CD4-positive, alpha-beta T cell (primary cell): ENCODE measurements around the gene XIST. TPM values are rescaled to one million over a fixed set of nuclear protein-coding genes. Genes with fewer than 3 reads are reported as not detected.

Source experiments
- ATAC-seq: fragments of 200-7000 bp; cut with Tn5 transposase; one replicate; pipeline ENCODE4 v1.10.0; 2022; ENCODE audit warnings: mild to moderate bottlenecking; ENCODE audit not compliant: poor library complexity
- CTCF ChIA-PET: fragments of 350-600 bp; sonication (Branson Sonifier 250); formaldehyde crosslinking; loops from one replicate; lab custom pipeline; 2021; ENCODE audit warnings: antibody characterized with exemption, inconsistent platforms; lab: Charles Lee
- POLR2A ChIA-PET: fragments of 350-600 bp; sonication (Branson Sonifier 250); formaldehyde crosslinking; loops from one replicate; lab custom pipeline; 2021; ENCODE audit warnings: antibody characterized with exemption, inconsistent platforms; lab: Charles Lee
- DNase-seq, 14 experiments: peaks; one replicate each; pipeline ENCODE4 v3.0.0-alpha.2; 2013 to 2020; ENCODE audit warnings: mixed read lengths in 2 of 14
- H3K27ac ChIP-seq, 2 donors: one replicate each; pipeline versions ENCODE4 v1.5.1 to v1.7.0; 2013; ENCODE audit warnings: low read length in 2 of 2, low read depth in 1 of 2, mild to moderate bottlenecking in 1 of 2
- H3K27me3 ChIP-seq, 2 experiments: 1 replicate in 1 of 2; 2 replicates in 1 of 2; pipeline versions ENCODE4 v1.6.1 to v1.7.0; 2013; ENCODE audit warnings: low read length in 2 of 2, control low read depth in 1 of 2, mild to moderate bottlenecking in 1 of 2, moderate library complexity in 1 of 2; ENCODE audit not compliant: insufficient read depth in 2 of 2, control insufficient read depth in 1 of 2
- H3K36me3 ChIP-seq: one replicate; pipeline ENCODE4 v1.6.1; 2013; ENCODE audit warnings: low read length, control low read depth; ENCODE audit not compliant: insufficient read depth
- H3K4me1 ChIP-seq: one replicate; pipeline ENCODE4 v1.6.1; 2013; ENCODE audit warnings: low read length, control low read depth; ENCODE audit not compliant: insufficient read depth
- H3K4me3 ChIP-seq: one replicate; pipeline ENCODE4 v1.5.1; 2013; ENCODE audit warnings: mild to moderate bottlenecking, low read length, moderate library complexity
- H3K9me3 ChIP-seq, 2 experiments: 1 replicate in 1 of 2; 2 replicates in 1 of 2; pipeline versions ENCODE4 v1.6.1 to v1.7.0; 2013; ENCODE audit warnings: low read length in 2 of 2, mild to moderate bottlenecking in 2 of 2, control low read depth in 1 of 2, moderate library complexity in 1 of 2; ENCODE audit not compliant: control insufficient read depth in 1 of 2, insufficient read depth in 1 of 2
- H3K27ac Mint-ChIP-seq: one replicate; pipeline ENCODE4 v1.8.0; 2020; ENCODE audit warnings: mixed read lengths
- H3K27me3 Mint-ChIP-seq: one replicate; pipeline ENCODE4 v1.8.0; 2021; ENCODE audit warnings: mixed read lengths
- H3K36me3 Mint-ChIP-seq: one replicate; pipeline ENCODE4 v1.8.0; 2021; ENCODE audit warnings: low read depth, mixed read lengths
- H3K4me1 Mint-ChIP-seq: one replicate; pipeline ENCODE4 v1.8.0; 2021; ENCODE audit warnings: low read depth, mixed read lengths
- H3K4me3 Mint-ChIP-seq: one replicate; pipeline ENCODE4 v1.8.0; 2020; ENCODE audit warnings: mild to moderate bottlenecking, mixed read lengths
- H3K9me3 Mint-ChIP-seq: one replicate; pipeline ENCODE4 v1.8.0; 2020; ENCODE audit warnings: mixed read lengths
- intact Hi-C, 2 experiments: fragments of 100-400 bp; cut with DNase I in 1 of 2; cut with micrococcal nuclease in 1 of 2; formaldehyde crosslinking; loops; one replicate each; pipeline versions ENCODE4 v1.15.1 to v1.9.0; 2023 to 2025; cut with DNase I, micrococcal nuclease
- total RNA-seq, 174 experiments: library from RNA in 2 of 174; stranded (reverse) in 2 of 174; gene quantifications; one replicate each; pipeline ENCODE4 v1.2.3 and lab custom pipeline; 2021 to 2026
- TF ChIP-seq, protein P1 (sequence below): fragments of 200-600 bp; IDR thresholded peaks from one replicate; pipeline ENCODE4 v1.8.0; 2022; ENCODE audit warnings: antibody characterized with exemption, mild to moderate bottlenecking

Gene XIST
- total RNA-seq, 2 experiments from 2014 or later: not detected

DNA sequence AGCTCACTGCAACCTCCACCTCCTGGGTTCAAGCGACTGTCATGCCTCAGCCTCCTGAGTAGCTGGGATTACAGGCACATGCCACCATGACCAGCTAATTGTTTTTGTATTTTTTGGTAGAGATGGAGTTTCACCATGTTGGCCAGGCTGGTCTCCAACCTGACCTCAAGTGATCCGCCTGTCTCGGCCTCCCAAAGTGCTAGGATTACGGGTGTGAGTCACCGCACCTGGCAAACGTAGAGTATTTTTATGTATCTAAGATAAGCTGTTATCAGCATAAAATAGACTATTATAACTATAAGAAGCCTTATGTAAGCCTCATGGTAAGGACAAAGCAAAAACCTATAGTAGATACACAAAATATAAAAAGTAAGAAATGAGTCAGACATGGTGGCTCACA is 14.6 kb upstream of the XIST start:
- no peaks in the 10 kb centered on the region for H3K27me3 Mint-ChIP-seq
- no peak overlapping the region for H3K4me3 Mint-ChIP-seq
- ChIA-PET CTCF (no interaction called here), POLR2A (no interaction called here)
- H3K9me3 Mint-ChIP-seq: no peaks in the 10 kb centered on the region
- ATAC-seq (no peak), DNase-seq (no peak)
- Histone ChIP-seq H3K4me3 (no peak overlapping the region), H3K27me3 (peaks cover 0 to 3% of the 10 kb centered on the region in 2 experiments), H3K9me3 (no peaks in the 10 kb centered on the region), H3K36me3 (no peaks in the 10 kb centered on the region), H3K27ac (no peak overlapping the region), H3K4me1 (no peaks in the 10 kb centered on the region)
- intact Hi-C loops: no loop called here
- no peaks in the 10 kb centered on the region for H3K36me3 Mint-ChIP-seq
- H3K4me1 Mint-ChIP-seq: peaks cover 7% of the 10 kb centered on the region
- no peak overlapping the region for H3K27ac Mint-ChIP-seq
- TF ChIP-seq, protein P1, sequence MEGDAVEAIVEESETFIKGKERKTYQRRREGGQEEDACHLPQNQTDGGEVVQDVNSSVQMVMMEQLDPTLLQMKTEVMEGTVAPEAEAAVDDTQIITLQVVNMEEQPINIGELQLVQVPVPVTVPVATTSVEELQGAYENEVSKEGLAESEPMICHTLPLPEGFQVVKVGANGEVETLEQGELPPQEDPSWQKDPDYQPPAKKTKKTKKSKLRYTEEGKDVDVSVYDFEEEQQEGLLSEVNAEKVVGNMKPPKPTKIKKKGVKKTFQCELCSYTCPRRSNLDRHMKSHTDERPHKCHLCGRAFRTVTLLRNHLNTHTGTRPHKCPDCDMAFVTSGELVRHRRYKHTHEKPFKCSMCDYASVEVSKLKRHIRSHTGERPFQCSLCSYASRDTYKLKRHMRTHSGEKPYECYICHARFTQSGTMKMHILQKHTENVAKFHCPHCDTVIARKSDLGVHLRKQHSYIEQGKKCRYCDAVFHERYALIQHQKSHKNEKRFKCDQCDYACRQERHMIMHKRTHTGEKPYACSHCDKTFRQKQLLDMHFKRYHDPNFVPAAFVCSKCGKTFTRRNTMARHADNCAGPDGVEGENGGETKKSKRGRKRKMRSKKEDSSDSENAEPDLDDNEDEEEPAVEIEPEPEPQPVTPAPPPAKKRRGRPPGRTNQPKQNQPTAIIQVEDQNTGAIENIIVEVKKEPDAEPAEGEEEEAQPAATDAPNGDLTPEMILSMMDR: no peak

DNA sequence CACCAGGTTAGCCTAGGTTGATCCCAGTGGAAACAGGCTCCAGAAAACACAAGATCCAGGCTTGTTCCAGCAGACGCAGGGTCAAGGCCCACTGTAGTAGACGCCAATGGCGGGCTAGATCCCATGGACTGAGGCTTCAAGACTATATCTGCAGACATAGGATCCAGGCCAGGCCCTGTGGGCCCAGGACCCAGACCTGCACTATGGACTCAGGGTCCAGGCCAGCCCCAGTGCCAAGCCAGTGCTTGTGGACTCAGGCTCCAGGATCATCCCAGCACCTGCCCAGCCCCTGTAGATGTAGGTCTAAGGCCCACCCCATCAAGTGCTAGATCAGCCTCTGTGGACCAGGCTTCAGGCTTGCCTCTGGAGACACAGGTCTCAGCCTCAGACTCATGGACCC is 11.3 kb upstream of the XIST start:
- Mint-ChIP-seq H3K27me3 (no peaks in the 10 kb centered on the region), H3K36me3 (no peaks in the 10 kb centered on the region), H3K9me3 (no peaks in the 10 kb centered on the region), H3K27ac (no peak overlapping the region), H3K4me3 (no peak overlapping the region), H3K4me1 (no peaks in the 10 kb centered on the region)
- ChIA-PET CTCF (no interaction called here), POLR2A (no interaction called here)
- Histone ChIP-seq H3K27me3 (peaks cover 0 to 3% of the 10 kb centered on the region in 2 experiments), H3K4me3 (no peak overlapping the region), H3K9me3 (peaks cover 0 to 3% of the 10 kb centered on the region in 2 experiments), H3K27ac (no peak overlapping the region), H3K4me1 (no peaks in the 10 kb centered on the region), H3K36me3 (no peaks in the 10 kb centered on the region)
- TF ChIP-seq, protein P1: no peak
- no peak for DNase-seq
- no peak for ATAC-seq
- intact Hi-C loops: no loop called here

DNA sequence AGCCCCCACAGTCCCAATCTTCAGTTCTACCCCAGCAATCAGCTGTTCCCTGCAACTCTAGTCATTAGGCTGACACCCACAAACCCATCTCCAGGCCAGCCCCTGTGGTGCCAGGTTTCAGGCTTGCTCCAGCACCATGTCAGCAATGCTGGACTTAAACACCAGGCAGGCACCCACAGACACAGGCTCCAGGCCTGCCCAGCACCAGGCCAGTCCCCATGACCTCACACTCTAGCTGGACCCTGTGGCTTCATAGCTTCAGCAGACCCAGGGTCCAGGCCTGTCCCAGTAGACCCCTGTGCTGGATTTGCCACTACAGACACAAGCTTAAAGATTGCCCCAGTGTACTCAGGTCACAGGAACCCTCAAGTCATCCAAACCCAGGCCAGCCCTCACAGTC is 10.8 kb upstream of the XIST start:
- H3K9me3 ChIP-seq: peaks cover 0 to 3% of the 10 kb centered on the region in 2 experiments
- H3K27me3 ChIP-seq: peaks cover 0 to 3% of the 10 kb centered on the region in 2 experiments
- Mint-ChIP-seq H3K36me3 (no peaks in the 10 kb centered on the region), H3K9me3 (no peaks in the 10 kb centered on the region), H3K4me3 (no peak overlapping the region), H3K27ac (no peak overlapping the region), H3K4me1 (no peaks in the 10 kb centered on the region), H3K27me3 (no peaks in the 10 kb centered on the region)
- POLR2A ChIA-PET: no interaction called here
- no peak overlapping the region for H3K4me3 ChIP-seq
- CTCF ChIA-PET: no interaction called here
- no peaks in the 10 kb centered on the region for H3K4me1 ChIP-seq
- intact Hi-C loops: no loop called here
- DNase-seq: no peak
- no peaks in the 10 kb centered on the region for H3K36me3 ChIP-seq
- no peak for ATAC-seq
- H3K27ac ChIP-seq: no peak overlapping the region
- TF ChIP-seq, protein P1: no peak
